Measurements from ENCODE around the gene MTRF1L. TPM values are rescaled to one million over a fixed set of nuclear protein-coding genes. Genes with fewer than 3 reads are reported as not detected.
"Not testable (repeated sequence)": the region's sequence is repeated elsewhere in the genome, so short reads cannot be mapped to it uniquely, and the experiment has no call there.

The MTRF1L gene
- total RNA-seq, 2 donors from 2014 or later: 15.4 to 22.4 TPM

- not testable (repeated sequence) for H3K4me1 Mint-ChIP-seq; ATAC-seq (replicated peaks); H3K27ac Mint-ChIP-seq; H3K4me3 Mint-ChIP-seq; H3K27me3 Mint-ChIP-seq
- H3K9me3 Mint-ChIP-seq: peaks cover 15% of the 10 kb centered on the region
- H3K36me3 Mint-ChIP-seq (ENCODE audit: low read depth): peaks cover 22% of the 10 kb centered on the region
Observed at GRCh38 chr6:152966168-152966894, 36.2 kb downstream of the MTRF1L start.

- peaks cover 15% of the 10 kb centered on the region for H3K27me3 Mint-ChIP-seq
Observed at GRCh38 chr6:152959333-152959732, 43.2 kb downstream of the MTRF1L start.

GRCh38 chr6:152957796-152958195, 44.7 kb downstream of the MTRF1L start:
- no peaks in the 10 kb centered on the region for H3K36me3 Mint-ChIP-seq (ENCODE audit: low read depth)
- no peak overlapping the region for H3K4me3 Mint-ChIP-seq
- no peak for ATAC-seq (replicated peaks)
- H3K27ac Mint-ChIP-seq: no peak overlapping the region
- no peaks in the 10 kb centered on the region for H3K4me1 Mint-ChIP-seq
- no peaks in the 10 kb centered on the region for H3K9me3 Mint-ChIP-seq
- peaks cover 19% of the 10 kb centered on the region for H3K27me3 Mint-ChIP-seq

More at GRCh38 chr6:152959333-152959732, 43.2 kb downstream of the MTRF1L start:
- Mint-ChIP-seq H3K4me3 (no peak overlapping the region), H3K36me3 (ENCODE audit: low read depth) (no peaks in the 10 kb centered on the region), H3K27ac (no peak overlapping the region), H3K4me1 (no peaks in the 10 kb centered on the region), H3K9me3 (no peaks in the 10 kb centered on the region)
- ATAC-seq (replicated peaks): no peak

GRCh38 chr6:152954443-152954842, 48.1 kb downstream of the MTRF1L start:
- Mint-ChIP-seq H3K36me3 (ENCODE audit: low read depth) (no peaks in the 10 kb centered on the region), H3K27me3 (peaks cover 10% of the 10 kb centered on the region), H3K9me3 (no peaks in the 10 kb centered on the region), H3K27ac (no peak overlapping the region), H3K4me1 (no peaks in the 10 kb centered on the region), H3K4me3 (no peak overlapping the region)
- no peak for ATAC-seq (replicated peaks)

GRCh38 chr6:152952866-152953509, 49.5 kb downstream of the MTRF1L start:
- peaks cover 16% of the 10 kb centered on the region for H3K27me3 Mint-ChIP-seq
- no peak overlapping the region for H3K27ac Mint-ChIP-seq
- H3K9me3 Mint-ChIP-seq: no peaks in the 10 kb centered on the region
- H3K4me3 Mint-ChIP-seq: no peak overlapping the region
- H3K4me1 Mint-ChIP-seq: peaks cover 5% of the 10 kb centered on the region
- H3K36me3 Mint-ChIP-seq (ENCODE audit: low read depth): no peaks in the 10 kb centered on the region
- ATAC-seq (replicated peaks): no peak

GRCh38 chr6:152952045-152952444, 50.5 kb downstream of the MTRF1L start:
- no peaks in the 10 kb centered on the region for H3K36me3 Mint-ChIP-seq (ENCODE audit: low read depth)
- peaks cover 20% of the 10 kb centered on the region for H3K27me3 Mint-ChIP-seq
- peaks cover 8% of the 10 kb centered on the region for H3K4me1 Mint-ChIP-seq
- peak; percentile 59 for ATAC-seq (replicated peaks)
- no peaks in the 10 kb centered on the region for H3K9me3 Mint-ChIP-seq
- no peak overlapping the region for H3K27ac Mint-ChIP-seq
- no peak overlapping the region for H3K4me3 Mint-ChIP-seq

- peaks cover 20% of the 10 kb centered on the region for H3K27me3 Mint-ChIP-seq
- peaks cover 8% of the 10 kb centered on the region for H3K4me1 Mint-ChIP-seq
- H3K36me3 Mint-ChIP-seq (ENCODE audit: low read depth): no peaks in the 10 kb centered on the region
- ATAC-seq (replicated peaks): no peak
- H3K9me3 Mint-ChIP-seq: no peaks in the 10 kb centered on the region
- H3K4me3 Mint-ChIP-seq: no peak overlapping the region
- no peak overlapping the region for H3K27ac Mint-ChIP-seq
Observed at GRCh38 chr6:152950240-152950639, 52.3 kb downstream of the MTRF1L start.

GRCh38 chr6:152948150-152948768, 54.2 kb downstream of the MTRF1L start:
- ATAC-seq (replicated peaks): peak; percentile 55
- peaks cover 18% of the 10 kb centered on the region for H3K27me3 Mint-ChIP-seq
- peaks cover 8% of the 10 kb centered on the region for H3K4me1 Mint-ChIP-seq
- H3K4me3 Mint-ChIP-seq: no peak overlapping the region
- no peaks in the 10 kb centered on the region for H3K36me3 Mint-ChIP-seq (ENCODE audit: low read depth)
- H3K27ac Mint-ChIP-seq: no peak overlapping the region
- no peaks in the 10 kb centered on the region for H3K9me3 Mint-ChIP-seq

- H3K4me1 Mint-ChIP-seq: peaks cover 8% of the 10 kb centered on the region
- no peak overlapping the region for H3K4me3 Mint-ChIP-seq
- no peak overlapping the region for H3K27ac Mint-ChIP-seq
- no peaks in the 10 kb centered on the region for H3K9me3 Mint-ChIP-seq
- ATAC-seq (replicated peaks): no peak
- no peaks in the 10 kb centered on the region for H3K36me3 Mint-ChIP-seq (ENCODE audit: low read depth)
- peaks cover 14% of the 10 kb centered on the region for H3K27me3 Mint-ChIP-seq
Observed at GRCh38 chr6:152946995-152947394, 55.5 kb downstream of the MTRF1L start.

GRCh38 chr6:152946484-152946883, 56.0 kb downstream of the MTRF1L start:
- Mint-ChIP-seq H3K27ac (no peak overlapping the region), H3K9me3 (no peaks in the 10 kb centered on the region), H3K4me3 (no peak overlapping the region), H3K36me3 (ENCODE audit: low read depth) (no peaks in the 10 kb centered on the region), H3K4me1 (peaks cover 8% of the 10 kb centered on the region), H3K27me3 (peaks cover 18% of the 10 kb centered on the region)
- ATAC-seq (replicated peaks): no peak

- H3K36me3 Mint-ChIP-seq (ENCODE audit: low read depth): no peaks in the 10 kb centered on the region
- H3K27me3 Mint-ChIP-seq: peaks cover 21% of the 10 kb centered on the region
Observed at GRCh38 chr6:152943260-152943897, 59.1 kb downstream of the MTRF1L start.

GRCh38 chr6:152942319-152942869, 60.1 kb downstream of the MTRF1L start:
- H3K36me3 Mint-ChIP-seq (ENCODE audit: low read depth): no peaks in the 10 kb centered on the region
- no peak overlapping the region for H3K27ac Mint-ChIP-seq
- no peak overlapping the region for H3K4me3 Mint-ChIP-seq
- H3K27me3 Mint-ChIP-seq: peaks cover 19% of the 10 kb centered on the region
- no peaks in the 10 kb centered on the region for H3K4me1 Mint-ChIP-seq
- no peaks in the 10 kb centered on the region for H3K9me3 Mint-ChIP-seq
- no peak for ATAC-seq (replicated peaks)

More at GRCh38 chr6:152943260-152943897, 59.1 kb downstream of the MTRF1L start:
- Mint-ChIP-seq H3K27ac (no peak overlapping the region), H3K4me3 (no peak overlapping the region), H3K4me1 (peaks cover 7% of the 10 kb centered on the region), H3K9me3 (no peaks in the 10 kb centered on the region)
- ATAC-seq (replicated peaks): no peak

- no peak overlapping the region for H3K27ac Mint-ChIP-seq
- no peak overlapping the region for H3K4me3 Mint-ChIP-seq
- no peak for ATAC-seq (replicated peaks)
- H3K4me1 Mint-ChIP-seq: no peaks in the 10 kb centered on the region
- H3K36me3 Mint-ChIP-seq (ENCODE audit: low read depth): no peaks in the 10 kb centered on the region
- no peaks in the 10 kb centered on the region for H3K9me3 Mint-ChIP-seq
- peaks cover 20% of the 10 kb centered on the region for H3K27me3 Mint-ChIP-seq
Observed at GRCh38 chr6:152941746-152942145, 60.8 kb downstream of the MTRF1L start.
